ENCODE measurements around the gene CEP295NL.

Gene CEP295NL

GRCh38 chr17:78940708-78941107, 37.7 kb upstream of the CEP295NL start:
- Histone ChIP-seq H3K36me3 (ENCODE audit: control insufficient read depth, insufficient read depth, low read length, severe bottlenecking) (no peaks in the 10 kb centered on the region), H3K4me3 (ENCODE audit: low read length) (no peak overlapping the region), H3K4me1 (ENCODE audit: control insufficient read depth, insufficient read depth, low read length) (peaks cover 10% of the 10 kb centered on the region), H3K9ac (ENCODE audit: low read length) (no peak overlapping the region), H3K9me3 (ENCODE audit: control insufficient read depth, low read length) (no peaks in the 10 kb centered on the region), H3K27me3 (replicated peaks; ENCODE audit: control insufficient read depth, insufficient read depth, low read length) (peaks cover 8% of the 10 kb centered on the region)
- no peak for DNase-seq (ENCODE audit: low read depth)

- Histone ChIP-seq H3K4me1 (ENCODE audit: control insufficient read depth, insufficient read depth, low read length) (peaks cover 14% of the 10 kb centered on the region), H3K9ac (ENCODE audit: low read length) (no peak overlapping the region), H3K36me3 (ENCODE audit: control insufficient read depth, insufficient read depth, low read length, severe bottlenecking) (no peaks in the 10 kb centered on the region), H3K27me3 (replicated peaks; ENCODE audit: control insufficient read depth, insufficient read depth, low read length) (peaks cover 8% of the 10 kb centered on the region), H3K9me3 (ENCODE audit: control insufficient read depth, low read length) (no peaks in the 10 kb centered on the region), H3K4me3 (ENCODE audit: low read length) (no peak overlapping the region)
- DNase-seq (ENCODE audit: low read depth), result no peak
Measured at GRCh38 chr17:78940258-78940657, 37.3 kb upstream of the CEP295NL start.

- H3K9me3 ChIP-seq (ENCODE audit: control insufficient read depth, low read length), result no peaks in the 10 kb centered on the region
- H3K4me3 ChIP-seq (ENCODE audit: low read length), result no peak overlapping the region
- H3K36me3 ChIP-seq (ENCODE audit: control insufficient read depth, insufficient read depth, low read length, severe bottlenecking), result no peaks in the 10 kb centered on the region
- no peak overlapping the region for H3K9ac ChIP-seq (ENCODE audit: low read length)
- H3K4me1 ChIP-seq (ENCODE audit: control insufficient read depth, insufficient read depth, low read length), result peaks cover 20% of the 10 kb centered on the region
- H3K27me3 ChIP-seq (replicated peaks; ENCODE audit: control insufficient read depth, insufficient read depth, low read length), result peaks cover 4% of the 10 kb centered on the region
- DNase-seq (ENCODE audit: low read depth), result peak; percentile 44
Measured at GRCh38 chr17:78939615-78940014, 36.6 kb upstream of the CEP295NL start.

GRCh38 chr17:78937561-78937960, 34.6 kb upstream of the CEP295NL start:
- no peaks in the 10 kb centered on the region for H3K9me3 ChIP-seq (ENCODE audit: control insufficient read depth, low read length)
- peaks cover 33% of the 10 kb centered on the region for H3K4me1 ChIP-seq (ENCODE audit: control insufficient read depth, insufficient read depth, low read length)
- H3K27me3 ChIP-seq (replicated peaks; ENCODE audit: control insufficient read depth, insufficient read depth, low read length), result no peaks in the 10 kb centered on the region
- no peak overlapping the region for H3K4me3 ChIP-seq (ENCODE audit: low read length)
- no peak for DNase-seq (ENCODE audit: low read depth)
- no peaks in the 10 kb centered on the region for H3K36me3 ChIP-seq (ENCODE audit: control insufficient read depth, insufficient read depth, low read length, severe bottlenecking)
- H3K9ac ChIP-seq (ENCODE audit: low read length), result no peak overlapping the region

GRCh38 chr17:78935419-78936323, 32.7 kb upstream of the CEP295NL start:
- Histone ChIP-seq H3K9me3 (ENCODE audit: control insufficient read depth, low read length) (no peaks in the 10 kb centered on the region), H3K9ac (ENCODE audit: low read length) (peak overlapping the region; percentile 15), H3K36me3 (ENCODE audit: control insufficient read depth, insufficient read depth, low read length, severe bottlenecking) (no peaks in the 10 kb centered on the region), H3K27me3 (replicated peaks; ENCODE audit: control insufficient read depth, insufficient read depth, low read length) (no peaks in the 10 kb centered on the region), H3K4me1 (ENCODE audit: control insufficient read depth, insufficient read depth, low read length) (peaks cover 33% of the 10 kb centered on the region), H3K4me3 (ENCODE audit: low read length) (no peak overlapping the region)
- peak; percentile 97 for DNase-seq (ENCODE audit: low read depth)

- H3K4me1 ChIP-seq (ENCODE audit: control insufficient read depth, insufficient read depth, low read length), result peaks cover 30% of the 10 kb centered on the region
- DNase-seq (ENCODE audit: low read depth), result peak; percentile 33
- H3K4me3 ChIP-seq (ENCODE audit: low read length), result peak overlapping the region; percentile 2
- no peaks in the 10 kb centered on the region for H3K27me3 ChIP-seq (replicated peaks; ENCODE audit: control insufficient read depth, insufficient read depth, low read length)
- no peaks in the 10 kb centered on the region for H3K9me3 ChIP-seq (ENCODE audit: control insufficient read depth, low read length)
- H3K36me3 ChIP-seq (ENCODE audit: control insufficient read depth, insufficient read depth, low read length, severe bottlenecking), result no peaks in the 10 kb centered on the region
- peak overlapping the region; percentile 43 for H3K9ac ChIP-seq (ENCODE audit: low read length)
Measured at GRCh38 chr17:78934681-78935418, 31.8 kb upstream of the CEP295NL start.

GRCh38 chr17:78933959-78934568, 31.1 kb upstream of the CEP295NL start:
- Histone ChIP-seq H3K4me1 (ENCODE audit: control insufficient read depth, insufficient read depth, low read length) (peaks cover 30% of the 10 kb centered on the region), H3K9ac (ENCODE audit: low read length) (peak overlapping the region; percentile 50), H3K36me3 (ENCODE audit: control insufficient read depth, insufficient read depth, low read length, severe bottlenecking) (no peaks in the 10 kb centered on the region), H3K9me3 (ENCODE audit: control insufficient read depth, low read length) (no peaks in the 10 kb centered on the region), H3K27me3 (replicated peaks; ENCODE audit: control insufficient read depth, insufficient read depth, low read length) (no peaks in the 10 kb centered on the region), H3K4me3 (ENCODE audit: low read length) (peak overlapping the region; percentile 48)
- peak; percentile 99 for DNase-seq (ENCODE audit: low read depth)

GRCh38 chr17:78933025-78933958, 30.3 kb upstream of the CEP295NL start:
- DNase-seq (ENCODE audit: low read depth), result peak; percentile 96
- Histone ChIP-seq H3K27me3 (replicated peaks; ENCODE audit: control insufficient read depth, insufficient read depth, low read length) (no peaks in the 10 kb centered on the region), H3K36me3 (ENCODE audit: control insufficient read depth, insufficient read depth, low read length, severe bottlenecking) (no peaks in the 10 kb centered on the region), H3K4me3 (ENCODE audit: low read length) (peak overlapping the region; percentile 48), H3K4me1 (ENCODE audit: control insufficient read depth, insufficient read depth, low read length) (peaks cover 30% of the 10 kb centered on the region), H3K9me3 (ENCODE audit: control insufficient read depth, low read length) (no peaks in the 10 kb centered on the region), H3K9ac (ENCODE audit: low read length) (peak overlapping the region; percentile 50)

- peaks cover 22% of the 10 kb centered on the region for H3K4me1 ChIP-seq (ENCODE audit: control insufficient read depth, insufficient read depth, low read length)
- no peak overlapping the region for H3K4me3 ChIP-seq (ENCODE audit: low read length)
- no peaks in the 10 kb centered on the region for H3K9me3 ChIP-seq (ENCODE audit: control insufficient read depth, low read length)
- H3K36me3 ChIP-seq (ENCODE audit: control insufficient read depth, insufficient read depth, low read length, severe bottlenecking), result no peaks in the 10 kb centered on the region
- no peaks in the 10 kb centered on the region for H3K27me3 ChIP-seq (replicated peaks; ENCODE audit: control insufficient read depth, insufficient read depth, low read length)
- no peak for DNase-seq (ENCODE audit: low read depth)
- H3K9ac ChIP-seq (ENCODE audit: low read length), result no peak overlapping the region
Measured at GRCh38 chr17:78929908-78930775, 27.1 kb upstream of the CEP295NL start.
